OCI-LY3 (cell line): ENCODE measurements around the gene KAT6B.
"Not testable (repeated sequence)": the region's sequence is repeated elsewhere in the genome, so short reads cannot be mapped to it uniquely, and the experiment has no call there.

ENCODE experiments used
- H2AFZ ChIP-seq: fragments of 200-600, 300-600 bp; shearing (Covaris generic); 2 replicates; pipeline ENCODE4 v1.6.0; 2014; ENCODE audit warnings: antibody characterized with exemption, low read depth, low read length
- H3K27ac ChIP-seq: fragments of 200-600, 300-600 bp; sonication (generic); 2 replicates; pipeline ENCODE4 v1.5.1; 2014; ENCODE audit warnings: mild to moderate bottlenecking, low read length, moderate library complexity, mixed read lengths
- H3K27me3 ChIP-seq: fragments of 200-600, 300-600 bp; sonication (generic); 2 replicates; pipeline ENCODE4 v1.6.1; 2014; ENCODE audit warnings: low read depth, low read length, mixed read lengths
- H3K36me3 ChIP-seq: fragments of 200-600, 300-600 bp; sonication (generic); replicated peaks from 2 replicates; pipeline ENCODE3; 2014; ENCODE audit warnings: low read depth, low read length, mixed read lengths
- H3K4me1 ChIP-seq: fragments of 300-600, 200-600 bp; sonication (generic); 2 replicates; pipeline ENCODE4 v1.6.1; 2014; ENCODE audit warnings: low read length, mixed read lengths
- H3K4me2 ChIP-seq: fragments of 200-600, 300-600 bp; sonication (generic); 2 replicates; pipeline ENCODE4 v1.6.1; 2014; ENCODE audit warnings: low read length, mixed read lengths
- H3K4me3 ChIP-seq: fragments of 300-600, 200-600 bp; sonication (generic); 2 replicates; pipeline ENCODE4 v1.5.1; 2014; ENCODE audit warnings: antibody characterized with exemption, mild to moderate bottlenecking, low read length, moderate library complexity
- H3K79me2 ChIP-seq: fragments of 300-600, 200-600 bp; shearing (Covaris generic); 2 replicates; pipeline ENCODE4 v1.6.1; 2014; ENCODE audit warnings: mild to moderate bottlenecking, low read length, mixed read lengths
- H3K9ac ChIP-seq: fragments of 300-600, 200-600 bp; shearing (Covaris generic); 2 replicates; pipeline ENCODE4 v1.6.0; 2014; ENCODE audit warnings: mild to moderate bottlenecking, low read length, moderate library complexity
- H3K9me3 ChIP-seq: fragments of 200-600, 300-600 bp; shearing (Covaris generic); 2 replicates; pipeline ENCODE4 v1.6.1; 2014; ENCODE audit warnings: low read length, mixed read lengths; ENCODE audit not compliant: insufficient read depth
- H4K20me1 ChIP-seq: fragments of 200-600, 300-600 bp; sonication (generic); 2 replicates; pipeline ENCODE4 v1.6.1; 2016; ENCODE audit warnings: low read length, mixed read lengths; ENCODE audit not compliant: insufficient read depth
- EZH2phosphoT487 ChIP-seq: fragments of 200-600 bp; shearing (Covaris generic); IDR thresholded peaks from 2 replicates; pipeline ENCODE4 v1.6.1; 2018; ENCODE audit warnings: antibody characterized with exemption, mixed run types, low read depth
- TF ChIP-seq, protein P1 (sequence below): fragments of 200-600, 300-600 bp; sonication (generic); IDR thresholded peaks from 2 replicates; pipeline ENCODE4 v1.5.1; 2014; ENCODE audit warnings: antibody characterized with exemption, low read length, low read depth

KAT6B gene

DNA sequence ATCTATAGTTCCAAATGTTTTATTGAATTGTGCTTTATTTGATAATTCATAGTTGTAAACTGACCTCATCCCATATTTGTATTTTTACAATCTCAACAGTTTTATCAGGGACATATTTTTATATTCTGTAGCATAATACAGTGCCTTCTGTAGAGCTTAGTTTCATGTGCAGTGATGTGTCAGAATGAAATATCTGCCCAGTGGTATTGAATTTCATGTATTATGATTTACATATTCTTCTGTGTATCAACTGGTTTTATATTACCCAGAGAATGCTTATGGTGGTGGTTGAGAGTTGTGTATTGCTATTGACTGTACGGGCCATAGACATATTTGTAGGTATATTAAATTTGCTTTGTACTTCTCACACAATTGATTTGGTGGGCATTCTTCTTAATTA is 89.9 kb downstream of the KAT6B start:
- Histone ChIP-seq H3K79me2 (no peaks in the 10 kb centered on the region), H3K4me2 (no peak overlapping the region), H3K27me3 (no peaks in the 10 kb centered on the region), H4K20me1 (no peaks in the 10 kb centered on the region), H3K9ac (no peak overlapping the region), H3K27ac (no peak overlapping the region), H3K36me3 (no peaks in the 10 kb centered on the region), H3K4me3 (no peak overlapping the region), H2AFZ (no peak overlapping the region), H3K4me1 (peaks cover 9% of the 10 kb centered on the region; the same call in 1 of the 2 replicates), H3K9me3 (peaks cover 7% of the 10 kb centered on the region; the same call in 1 of the 2 replicates)
- TF ChIP-seq EZH2phosphoT487, result no peak
- TF ChIP-seq, protein P1, sequence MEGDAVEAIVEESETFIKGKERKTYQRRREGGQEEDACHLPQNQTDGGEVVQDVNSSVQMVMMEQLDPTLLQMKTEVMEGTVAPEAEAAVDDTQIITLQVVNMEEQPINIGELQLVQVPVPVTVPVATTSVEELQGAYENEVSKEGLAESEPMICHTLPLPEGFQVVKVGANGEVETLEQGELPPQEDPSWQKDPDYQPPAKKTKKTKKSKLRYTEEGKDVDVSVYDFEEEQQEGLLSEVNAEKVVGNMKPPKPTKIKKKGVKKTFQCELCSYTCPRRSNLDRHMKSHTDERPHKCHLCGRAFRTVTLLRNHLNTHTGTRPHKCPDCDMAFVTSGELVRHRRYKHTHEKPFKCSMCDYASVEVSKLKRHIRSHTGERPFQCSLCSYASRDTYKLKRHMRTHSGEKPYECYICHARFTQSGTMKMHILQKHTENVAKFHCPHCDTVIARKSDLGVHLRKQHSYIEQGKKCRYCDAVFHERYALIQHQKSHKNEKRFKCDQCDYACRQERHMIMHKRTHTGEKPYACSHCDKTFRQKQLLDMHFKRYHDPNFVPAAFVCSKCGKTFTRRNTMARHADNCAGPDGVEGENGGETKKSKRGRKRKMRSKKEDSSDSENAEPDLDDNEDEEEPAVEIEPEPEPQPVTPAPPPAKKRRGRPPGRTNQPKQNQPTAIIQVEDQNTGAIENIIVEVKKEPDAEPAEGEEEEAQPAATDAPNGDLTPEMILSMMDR, result no peak

DNA sequence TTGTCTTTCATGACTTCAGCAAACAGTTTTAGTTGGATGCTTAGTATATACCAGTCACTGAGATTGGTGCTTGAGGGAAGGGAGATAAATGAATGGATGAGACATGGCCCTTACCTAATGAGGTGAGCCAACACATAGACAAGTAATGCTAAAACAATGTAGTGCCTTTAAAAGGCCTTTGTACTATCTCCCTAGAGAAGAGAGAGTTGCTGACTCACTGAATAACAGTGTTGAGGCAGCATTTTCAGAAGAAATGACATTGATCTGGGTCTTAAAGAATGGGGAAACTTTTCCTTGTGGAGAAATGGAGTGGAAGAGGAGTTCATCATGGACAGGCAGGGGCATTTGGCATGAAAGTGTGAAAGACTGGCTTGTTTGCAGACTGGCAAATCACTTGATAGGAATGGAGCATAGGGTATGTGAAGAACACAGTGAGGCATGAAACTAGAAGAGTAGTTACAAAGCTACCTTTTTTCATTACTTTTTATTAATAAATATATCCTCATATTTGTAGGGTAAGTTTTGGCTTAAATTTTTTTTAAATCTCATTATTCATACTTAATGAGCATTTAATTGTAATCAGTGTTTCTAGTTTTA is 91.2 kb downstream of the KAT6B start:
- Histone ChIP-seq H3K79me2 (no peaks in the 10 kb centered on the region), H3K9ac (no peak overlapping the region), H3K4me1 (peaks cover 9% of the 10 kb centered on the region; the same call in 1 of the 2 replicates), H2AFZ (no peak overlapping the region), H3K36me3 (no peaks in the 10 kb centered on the region), H4K20me1 (no peaks in the 10 kb centered on the region), H3K27me3 (no peaks in the 10 kb centered on the region), H3K4me3 (no peak overlapping the region), H3K27ac (no peak overlapping the region), H3K9me3 (peaks cover 7% of the 10 kb centered on the region; the same call in 1 of the 2 replicates), H3K4me2 (no peak overlapping the region)
- TF ChIP-seq, protein P1, result no peak

DNA sequence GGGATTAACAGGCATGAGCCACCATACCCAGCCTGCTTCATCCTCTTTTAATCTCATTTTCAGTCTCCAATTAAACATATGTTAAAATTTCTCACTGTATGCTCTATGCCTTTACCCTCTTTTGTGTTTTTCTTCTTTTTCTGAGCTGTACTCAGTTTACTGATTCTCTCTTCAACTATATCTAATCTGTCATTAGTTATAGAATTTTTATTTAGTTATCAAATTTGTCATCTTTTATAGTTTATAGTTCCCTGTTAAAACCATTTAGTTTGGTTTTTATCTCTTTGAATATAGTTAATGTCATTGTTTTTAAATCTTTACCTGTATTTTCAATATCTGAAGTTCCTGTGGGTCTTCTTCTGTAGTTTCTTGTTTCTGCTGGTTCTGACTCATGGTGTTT is 93.3 kb downstream of the KAT6B start:
- no peaks in the 10 kb centered on the region for H4K20me1 ChIP-seq
- no peaks in the 10 kb centered on the region for H3K36me3 ChIP-seq
- H3K27me3 ChIP-seq, result no peaks in the 10 kb centered on the region
- TF ChIP-seq EZH2phosphoT487, result no peak
- TF ChIP-seq, protein P1, result no peak
- H3K9ac ChIP-seq, result no peak overlapping the region
- H3K79me2 ChIP-seq, result no peaks in the 10 kb centered on the region
- H3K4me2 ChIP-seq, result no peak overlapping the region
- no peak overlapping the region for H3K27ac ChIP-seq
- no peak overlapping the region for H3K4me3 ChIP-seq
- H3K4me1 ChIP-seq, result no peaks in the 10 kb centered on the region
- H3K9me3 ChIP-seq, result peaks cover 7% of the 10 kb centered on the region; the same call in 1 of the 2 replicates
- H2AFZ ChIP-seq, result no peak overlapping the region

DNA sequence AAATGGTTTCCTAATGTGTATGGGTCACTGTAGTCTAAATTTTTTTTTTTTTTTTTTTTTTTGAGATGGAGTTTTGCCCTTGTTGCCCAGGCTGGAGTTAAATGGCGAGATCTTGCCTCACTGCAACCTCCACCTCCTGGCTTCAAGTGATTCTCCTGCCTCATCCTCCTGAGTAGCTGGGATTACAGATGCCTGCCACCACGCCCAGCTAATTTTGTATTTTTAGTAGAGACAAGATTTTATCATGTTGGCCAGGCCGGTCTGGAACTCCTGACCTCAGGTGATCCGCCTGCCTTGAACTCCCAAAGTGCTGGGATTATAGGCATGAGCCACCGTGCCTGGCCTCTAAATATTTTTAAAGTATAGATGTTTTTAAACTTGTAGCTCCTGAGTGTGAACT is 94.7 kb downstream of the KAT6B start:
- not testable (repeated sequence) for H3K27ac ChIP-seq, H4K20me1 ChIP-seq, H3K79me2 ChIP-seq, H3K4me2 ChIP-seq, H3K9me3 ChIP-seq, H3K36me3 ChIP-seq, H2AFZ ChIP-seq, H3K9ac ChIP-seq, H3K4me1 ChIP-seq, H3K4me3 ChIP-seq, H3K27me3 ChIP-seq
